WI38 (cell line): ENCODE results near the gene HNRNPDL.
A peak's percentile ranks its signal among the peaks of the same experiment; 100 is the strongest.
"Not testable (repeated sequence)": the region's sequence is repeated elsewhere in the genome, so short reads cannot be mapped to it uniquely, and the experiment has no call there.

Source experiments
- H3K4me3 ChIP-seq: 2 replicates; pipeline ENCODE4 v1.5.1; 2011; ENCODE audit warnings: low read depth, mild to moderate bottlenecking, control low read depth, low read length
- TF ChIP-seq, protein P1 (sequence below): IDR thresholded peaks from 2 replicates; pipeline ENCODE4 v1.5.1; 2012; ENCODE audit warnings: low read depth, mild to moderate bottlenecking, control low read depth, low read length

HNRNPDL gene

DNA sequence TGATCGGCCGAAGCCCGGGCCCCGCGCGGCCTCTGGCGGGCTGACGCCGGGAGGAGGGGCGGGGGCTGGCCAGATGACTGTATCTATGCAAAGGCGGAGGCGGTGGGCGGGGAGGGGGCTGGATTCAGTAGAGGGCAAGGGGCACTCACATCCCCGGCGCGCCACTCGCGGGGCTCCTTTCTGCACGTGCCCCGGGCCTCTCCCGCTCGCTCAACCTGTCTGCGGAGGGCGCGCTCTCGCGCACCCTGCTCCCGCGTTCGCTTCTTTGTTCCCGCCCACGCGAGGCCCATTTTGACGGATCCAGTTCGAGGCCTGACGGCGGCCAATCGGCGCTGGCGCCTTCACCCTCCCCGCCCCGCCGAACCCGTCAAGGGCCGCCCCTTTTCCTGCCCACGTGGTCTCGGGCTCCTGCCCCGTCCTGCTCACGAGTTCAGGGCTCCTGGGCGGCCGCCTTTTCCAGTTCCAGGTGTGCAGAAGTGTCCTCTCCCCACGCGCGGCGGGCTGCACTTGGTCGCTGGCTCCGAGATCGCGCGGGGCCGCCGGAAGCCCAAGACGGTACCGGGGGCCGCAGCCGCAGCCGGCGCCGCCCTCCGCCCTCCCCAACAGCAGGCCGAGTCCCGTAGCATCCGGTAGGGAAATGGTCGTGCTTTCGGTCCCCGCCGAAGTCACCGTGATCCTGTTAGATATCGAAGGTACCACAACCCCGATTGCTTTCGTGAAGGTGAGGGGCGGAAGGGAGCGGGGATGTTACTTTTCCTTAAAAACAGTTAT, at the start of gene HNRNPDL, which contains the start of gene ENOPH1:
Gene HNRNPDL (minus strand): TSS at position 270 of the 771 bp plus-strand sequence. CDS start 772 bp downstream, outside the sequence.
Gene ENOPH1 (plus strand): TSS at position 398 of the 771 bp plus-strand sequence. CDS start 240 bp downstream, at position 638.
- peak within 1 kb of the TSS; percentile 98 for H3K4me3 ChIP-seq
- TF ChIP-seq, protein P1, sequence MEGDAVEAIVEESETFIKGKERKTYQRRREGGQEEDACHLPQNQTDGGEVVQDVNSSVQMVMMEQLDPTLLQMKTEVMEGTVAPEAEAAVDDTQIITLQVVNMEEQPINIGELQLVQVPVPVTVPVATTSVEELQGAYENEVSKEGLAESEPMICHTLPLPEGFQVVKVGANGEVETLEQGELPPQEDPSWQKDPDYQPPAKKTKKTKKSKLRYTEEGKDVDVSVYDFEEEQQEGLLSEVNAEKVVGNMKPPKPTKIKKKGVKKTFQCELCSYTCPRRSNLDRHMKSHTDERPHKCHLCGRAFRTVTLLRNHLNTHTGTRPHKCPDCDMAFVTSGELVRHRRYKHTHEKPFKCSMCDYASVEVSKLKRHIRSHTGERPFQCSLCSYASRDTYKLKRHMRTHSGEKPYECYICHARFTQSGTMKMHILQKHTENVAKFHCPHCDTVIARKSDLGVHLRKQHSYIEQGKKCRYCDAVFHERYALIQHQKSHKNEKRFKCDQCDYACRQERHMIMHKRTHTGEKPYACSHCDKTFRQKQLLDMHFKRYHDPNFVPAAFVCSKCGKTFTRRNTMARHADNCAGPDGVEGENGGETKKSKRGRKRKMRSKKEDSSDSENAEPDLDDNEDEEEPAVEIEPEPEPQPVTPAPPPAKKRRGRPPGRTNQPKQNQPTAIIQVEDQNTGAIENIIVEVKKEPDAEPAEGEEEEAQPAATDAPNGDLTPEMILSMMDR = no peak

DNA sequence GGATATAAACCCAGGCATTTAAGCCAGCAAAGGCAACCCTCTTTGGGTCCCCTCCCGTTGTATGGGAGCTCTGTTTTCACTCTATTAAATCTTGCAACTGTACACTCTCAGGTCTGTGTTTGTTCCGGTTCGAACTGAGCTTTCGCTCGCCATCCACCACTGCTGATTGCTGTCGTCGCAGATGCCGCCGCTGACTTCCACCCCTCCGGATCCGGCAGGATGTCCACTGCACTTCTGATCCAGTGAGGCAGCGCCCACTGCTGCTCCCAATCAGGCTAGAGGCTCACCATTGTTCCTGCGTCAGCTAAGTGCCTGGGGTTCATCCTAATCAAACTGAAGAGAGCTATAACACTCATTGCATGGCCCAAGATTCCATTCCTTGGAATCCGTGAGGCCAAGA, 49.3 kb upstream of the HNRNPDL start:
- TF ChIP-seq, protein P1 = no peak
- no peak overlapping the region for H3K4me3 ChIP-seq

DNA sequence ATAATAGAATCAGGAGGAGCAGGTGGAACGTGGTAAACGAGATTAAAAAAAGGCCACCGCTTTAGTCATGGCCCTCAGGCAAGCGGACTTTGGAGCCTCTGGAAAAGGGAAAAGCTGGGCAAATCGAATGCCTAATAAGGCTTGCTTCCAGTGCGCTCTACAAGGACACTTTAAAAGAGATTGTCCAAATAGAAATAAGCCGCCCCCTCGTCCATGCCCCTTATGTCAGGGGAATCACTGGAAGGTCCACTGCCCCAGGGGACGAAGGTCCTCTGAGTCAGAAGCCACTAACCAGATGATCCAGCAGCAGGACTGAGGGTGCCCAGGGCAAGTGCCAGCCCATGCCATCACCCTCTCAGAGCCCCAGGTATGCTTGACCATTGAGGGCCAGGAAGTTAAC, 47.2 kb upstream of the HNRNPDL start:
- not testable (repeated sequence) for H3K4me3 ChIP-seq

DNA sequence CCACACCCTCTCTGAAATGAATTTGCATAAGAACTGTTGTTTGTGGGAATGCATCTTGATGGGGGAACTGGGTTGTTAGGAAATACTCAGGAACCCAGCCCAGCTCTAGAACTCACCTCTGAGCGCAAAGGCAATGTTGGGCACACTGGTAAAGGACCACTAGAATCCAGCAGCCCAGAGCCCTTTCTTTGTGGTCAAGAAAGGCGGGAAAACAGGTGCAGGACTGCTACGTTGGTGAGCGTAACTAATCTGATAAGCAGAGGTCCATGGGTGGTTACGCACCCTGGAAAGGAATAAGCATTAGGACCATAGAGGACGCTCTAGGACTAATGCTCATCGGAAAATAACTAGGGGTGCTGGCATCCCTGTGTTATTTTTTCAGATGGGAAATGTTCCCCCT, 45.7 kb upstream of the HNRNPDL start:
- H3K4me3 ChIP-seq = not testable (repeated sequence)

DNA sequence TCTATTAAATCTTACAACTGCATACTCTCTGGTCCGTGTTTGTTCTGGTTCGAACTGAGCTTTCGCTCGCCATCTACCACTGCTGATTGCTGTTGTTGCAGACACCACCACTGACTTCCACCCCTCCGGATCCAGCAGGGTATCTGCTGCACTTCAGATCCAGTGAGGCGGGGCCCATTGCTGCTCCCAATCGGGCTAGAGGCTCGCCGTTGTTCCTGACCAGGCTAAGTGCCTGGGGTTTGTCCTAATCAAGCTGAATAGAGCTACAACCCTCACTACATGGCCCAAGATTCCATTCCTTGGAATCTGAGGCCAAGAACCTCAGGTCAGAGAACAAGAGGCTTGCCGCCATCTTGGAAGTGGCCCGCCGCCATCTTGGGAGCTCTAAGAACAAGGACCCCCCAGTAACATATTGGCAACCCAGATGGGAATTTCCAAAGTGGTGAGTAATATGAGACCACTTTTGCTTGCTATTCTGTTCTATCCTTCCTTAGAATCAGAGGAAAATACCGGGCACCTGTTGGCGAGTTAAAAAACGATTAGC, 43.4 kb upstream of the HNRNPDL start:
- no peak overlapping the region for H3K4me3 ChIP-seq
- TF ChIP-seq, protein P1 = no peak

DNA sequence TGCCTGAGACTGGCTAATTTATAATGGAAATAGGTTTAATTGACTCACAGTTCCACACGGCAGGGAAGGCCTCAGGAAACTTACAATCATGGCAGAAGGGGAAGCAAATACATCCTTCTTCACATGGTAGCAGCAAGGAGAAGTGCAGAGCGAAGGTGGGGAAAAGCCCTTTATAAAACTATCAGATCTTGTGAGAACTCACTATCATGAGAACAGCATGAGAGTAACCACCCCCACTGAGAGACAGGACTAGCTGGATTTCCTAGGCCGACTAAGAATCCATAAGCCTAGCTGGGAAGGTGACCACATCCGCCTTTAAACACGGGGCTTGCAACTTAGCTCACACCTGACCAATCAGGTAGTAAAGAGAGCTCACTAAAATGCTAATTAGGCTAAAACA, 42.8 kb upstream of the HNRNPDL start:
- not testable (repeated sequence) for H3K4me3 ChIP-seq

DNA sequence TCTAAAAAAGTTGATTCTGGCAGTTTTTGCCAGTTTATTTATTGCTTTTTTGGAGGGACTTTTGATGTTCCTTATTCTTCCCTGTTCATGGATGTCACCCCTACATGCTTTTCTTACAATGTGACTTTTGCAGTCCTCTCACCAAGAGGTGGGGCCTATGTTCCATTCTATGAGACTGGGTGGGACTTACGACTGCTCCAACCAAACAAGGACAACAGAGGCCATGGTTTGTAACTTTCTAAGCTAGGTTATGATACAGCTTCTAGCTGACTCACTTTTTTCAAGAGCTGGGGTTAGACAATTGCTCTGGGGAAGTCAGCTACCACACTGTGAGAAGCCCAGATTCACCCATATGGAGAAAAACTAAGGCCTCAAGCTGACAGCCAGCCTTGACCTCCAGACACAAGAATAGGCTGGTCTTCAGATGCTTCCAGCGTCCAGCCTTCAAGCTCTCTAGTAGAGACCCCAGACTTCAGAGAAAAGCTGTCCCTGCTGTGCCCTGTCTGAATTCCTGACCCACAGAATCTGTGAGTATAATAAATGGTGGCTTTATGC, 39.6 kb upstream of the HNRNPDL start:
- TF ChIP-seq, protein P1 = no peak
- H3K4me3 ChIP-seq = no peak overlapping the region

DNA sequence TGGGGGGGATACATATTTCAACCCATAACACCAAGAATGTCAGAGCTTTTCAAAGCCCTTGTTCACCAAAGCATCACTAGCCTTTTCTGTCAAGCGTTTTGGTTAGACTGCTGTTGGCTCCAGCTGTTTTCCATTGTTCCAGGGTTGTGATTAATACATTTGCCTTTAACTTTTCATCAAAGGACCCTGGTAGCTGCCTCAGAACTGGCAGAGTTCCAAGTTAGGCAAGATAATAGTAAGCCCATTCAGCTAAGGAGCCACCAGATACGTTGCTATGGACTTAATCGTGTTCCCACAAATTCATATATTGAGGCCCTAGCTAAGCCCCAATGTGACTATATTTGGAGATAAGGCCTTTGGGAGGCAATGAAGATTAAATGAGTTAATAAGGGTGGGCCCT, 37.2 kb upstream of the HNRNPDL start:
- H3K4me3 ChIP-seq = no peak overlapping the region
- TF ChIP-seq, protein P1 = no peak
